ENCODE data around the gene RNF34. TPM values are rescaled to one million over a fixed set of nuclear protein-coding genes. Genes with fewer than 3 reads are reported as not detected.

The RNF34 gene
- total and polyA plus RNA-seq, 2 of the 8 experiments (the other 6 are each of a cell fraction or from before 2014, with no cell fraction given), result 37.9 to 57.6 TPM

GRCh38 chr12:121373755-121374154, 26.2 kb upstream of the RNF34 start:
- Histone ChIP-seq H2BK15ac (ENCODE audit: low read length) (no peak overlapping the region), H3K4me3 (ENCODE audit: extremely low read depth in 1 of 4, insufficient read depth in 2 of 4, low read depth in 3 of 4, low read length in 4 of 4) (no peak overlapping the region), H2BK120ac (replicated peaks; ENCODE audit: low read depth, low read length) (no peak overlapping the region), H4K8ac (ENCODE audit: extremely low read depth, insufficient read depth, low read length) (no peak overlapping the region), H3K27ac (ENCODE audit: low read depth, low read length) (no peak overlapping the region), H3K9ac (replicated peaks in 1 of 4; ENCODE audit: extremely low read depth in 1 of 4, low read depth in 3 of 4, low read length in 3 of 4) (no peak overlapping the region), H3K4me1 (replicated peaks in 1 of 4; ENCODE audit: control insufficient read depth in 3 of 4, insufficient read depth in 4 of 4, low read length in 3 of 4) (no peaks in the 10 kb centered on the region), H4K91ac (replicated peaks; ENCODE audit: insufficient read length, low read length) (no peak overlapping the region), H3K4me2 (ENCODE audit: insufficient read depth in 1 of 2, low read depth in 2 of 2, low read length in 2 of 2) (no peak overlapping the region), H3K36me3 (ENCODE audit: control insufficient read depth in 2 of 4, insufficient read depth in 4 of 4, low read length in 3 of 4) (no peaks in the 10 kb centered on the region), H3K79me2 (ENCODE audit: control insufficient read depth in 1 of 2, insufficient read depth in 2 of 2, low read length in 2 of 2) (no peaks in the 10 kb centered on the region), H3K23me2 (ENCODE audit: low read depth, low read length) (no peaks in the 10 kb centered on the region), H3K79me1 (ENCODE audit: low read depth, low read length) (no peaks in the 10 kb centered on the region), H4K20me1 (replicated peaks in 1 of 2; ENCODE audit: control insufficient read depth in 1 of 2, insufficient read depth in 2 of 2, low read length in 2 of 2) (no peaks in the 10 kb centered on the region), H3K14ac (ENCODE audit: insufficient read length) (no peak overlapping the region), H4K5ac (ENCODE audit: insufficient read length, low read depth, low read length) (no peak overlapping the region), H2BK20ac (ENCODE audit: low read length) (no peak overlapping the region), H3K27me3 (replicated peaks in 1 of 4; ENCODE audit: control insufficient read depth in 3 of 4, extremely low read depth in 1 of 4, insufficient read depth in 3 of 4, low read length in 3 of 4) (no peaks in the 10 kb centered on the region), H3K18ac (ENCODE audit: extremely low read depth, low read length) (no peak overlapping the region), H2BK12ac (ENCODE audit: low read depth, low read length) (no peak overlapping the region), H2AK5ac (ENCODE audit: low read depth, low read length) (no peak overlapping the region), H3K23ac (ENCODE audit: insufficient read length) (no peak overlapping the region), H2BK5ac (ENCODE audit: low read depth, low read length) (no peak overlapping the region), H2AFZ (ENCODE audit: low read length) (no peak overlapping the region), H3K9me3 (ENCODE audit: insufficient read depth in 2 of 2, low read depth in 1 of 2, low read length in 1 of 2) (peaks cover 0 to 2% of the 10 kb centered on the region in 2 experiments; a peak in 1 of 4 replicates), H3K4ac (replicated peaks; ENCODE audit: insufficient read length, low read depth, low read length) (no peak overlapping the region), H3K56ac (replicated peaks; ENCODE audit: insufficient read length, low read depth, low read length) (no peak overlapping the region)
- 92% methylated on average over 6 of the region's 6 CpGs; no CpG with 5 or more reads in 1 of the 2 experiments for WGBS, 2 experiments (ENCODE audit: extremely low coverage in 1 of 2, insufficient coverage in 1 of 2, insufficient read length in 1 of 2, insufficient replicate concordance in 2 of 2, low coverage in 1 of 2, low lambda C conversion rate in 2 of 2, missing lambda C conversion rate in 1 of 2)
- CTCF ChIA-PET (ENCODE audit: partially characterized antibody), result no interaction called here
- POLR2A ChIA-PET (ENCODE audit: partially characterized antibody), result interaction anchor here (0.6 to 1.1 kb wide), 2 partner anchors 22 to 39 kb away, joined by 3 to 4 read pairs; partner anchors contain the start of gene ANAPC5
- FAIRE-seq (no peak), DNase-seq (ENCODE audit: low read depth in 1 of 2, low spot score in 2 of 2) (no peak)
- no peak for TF ChIP-seq TAF1 (IDR thresholded peaks at IDR 0.05; ENCODE audit: low read depth, low read length)
- no peak for TF ChIP-seq ATF3 (IDR thresholded peaks at IDR 0.05; ENCODE audit: insufficient read depth, low read depth, low read length)
- TF ChIP-seq CREB1 (IDR thresholded peaks at IDR 0.05), result no peak
- TF ChIP-seq EGR1 (IDR thresholded peaks at IDR 0.05; ENCODE audit: borderline replicate concordance, low read depth, low read length), result no peak
